ENCODE measurements around the gene TMEM158. TPM values are rescaled to one million over a fixed set of nuclear protein-coding genes. Genes with fewer than 3 reads are reported as not detected.

Gene TMEM158
- total RNA-seq, 1 donor from 2014 or later, result 1.9 TPM

Other genes with a start within 250 kb of the TMEM158 start
- 0.21 TPM in 1 of 2 replicates, not detected in the other for gene CLEC3B, start 200.0 kb downstream of the TMEM158 start, total RNA-seq
- gene CDCP1, start 79.9 kb downstream of the TMEM158 start, total RNA-seq, result 7.4 and 8.1 TPM in 2 replicates
- gene LARS2, start 162.3 kb upstream of the TMEM158 start, total RNA-seq, result 32.8 and 37.5 TPM in 2 replicates